ENCODE results near the gene IQSEC1.
"Not testable (repeated sequence)": the region's sequence is repeated elsewhere in the genome, so short reads cannot be mapped to it uniquely, and the experiment has no call there.

The IQSEC1 gene

DNA sequence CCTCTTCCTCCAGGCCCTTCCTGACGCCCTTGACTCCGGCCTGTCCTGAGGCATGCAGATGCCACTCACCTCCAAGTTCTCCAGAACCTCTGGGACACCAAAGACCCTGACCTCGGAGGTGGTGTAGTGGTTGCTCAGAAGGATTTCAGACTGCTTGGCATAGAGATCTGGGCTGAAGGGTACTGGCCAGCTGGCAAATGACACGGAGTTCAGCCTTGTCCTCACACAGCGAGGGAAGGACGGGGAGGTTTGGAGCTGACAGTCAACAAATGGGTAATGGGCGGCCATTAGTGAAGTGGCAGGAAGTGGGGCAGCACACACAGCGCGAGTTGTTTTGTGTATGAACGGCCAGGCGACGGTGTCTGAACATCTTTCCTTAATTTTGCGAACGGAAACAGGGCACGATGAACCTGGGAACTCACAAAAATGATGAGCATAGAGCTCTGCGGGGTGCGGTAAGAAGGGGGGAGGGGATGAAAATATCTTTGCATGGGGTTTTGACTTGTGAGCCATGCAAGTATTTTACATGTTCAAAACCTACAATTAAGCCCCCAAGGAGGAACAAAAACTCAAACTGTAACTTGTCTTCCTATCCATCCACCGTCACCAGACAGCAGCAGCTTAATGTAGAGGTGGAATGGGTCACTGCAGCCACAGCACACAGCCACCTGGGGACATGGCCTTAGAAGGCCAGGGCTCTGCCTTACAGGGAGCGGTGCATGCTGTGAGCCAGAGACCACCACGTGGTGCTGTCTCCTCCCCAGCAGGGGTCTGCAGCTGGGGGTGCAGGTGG is 188.2 kb downstream of the IQSEC1 start:
- DNase-seq = no peak

DNA sequence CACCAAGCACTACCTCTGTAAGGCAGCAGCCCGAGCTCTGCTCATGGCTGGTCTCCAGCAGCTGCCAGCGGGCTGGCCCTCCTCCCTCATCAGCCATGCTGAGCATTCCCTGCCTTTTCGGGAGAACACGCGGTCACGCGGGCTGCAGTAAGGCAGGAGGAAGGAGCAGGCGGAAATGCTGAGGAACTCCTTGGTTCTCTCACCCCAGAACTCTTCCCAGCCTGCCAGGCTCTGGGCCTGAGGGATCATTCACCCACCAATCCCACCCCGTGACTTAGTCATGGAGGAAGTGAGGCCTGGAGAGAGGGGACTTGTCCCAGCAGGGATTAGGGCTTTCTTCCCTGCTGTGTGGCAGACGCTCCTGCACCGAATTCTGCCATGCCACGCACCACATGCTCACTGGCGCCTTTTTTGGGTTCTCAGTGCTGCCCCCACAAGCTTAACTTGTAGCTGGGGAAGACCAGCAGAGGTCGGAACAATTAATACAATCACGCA is 189.0 kb downstream of the IQSEC1 start:
- no peak for DNase-seq

DNA sequence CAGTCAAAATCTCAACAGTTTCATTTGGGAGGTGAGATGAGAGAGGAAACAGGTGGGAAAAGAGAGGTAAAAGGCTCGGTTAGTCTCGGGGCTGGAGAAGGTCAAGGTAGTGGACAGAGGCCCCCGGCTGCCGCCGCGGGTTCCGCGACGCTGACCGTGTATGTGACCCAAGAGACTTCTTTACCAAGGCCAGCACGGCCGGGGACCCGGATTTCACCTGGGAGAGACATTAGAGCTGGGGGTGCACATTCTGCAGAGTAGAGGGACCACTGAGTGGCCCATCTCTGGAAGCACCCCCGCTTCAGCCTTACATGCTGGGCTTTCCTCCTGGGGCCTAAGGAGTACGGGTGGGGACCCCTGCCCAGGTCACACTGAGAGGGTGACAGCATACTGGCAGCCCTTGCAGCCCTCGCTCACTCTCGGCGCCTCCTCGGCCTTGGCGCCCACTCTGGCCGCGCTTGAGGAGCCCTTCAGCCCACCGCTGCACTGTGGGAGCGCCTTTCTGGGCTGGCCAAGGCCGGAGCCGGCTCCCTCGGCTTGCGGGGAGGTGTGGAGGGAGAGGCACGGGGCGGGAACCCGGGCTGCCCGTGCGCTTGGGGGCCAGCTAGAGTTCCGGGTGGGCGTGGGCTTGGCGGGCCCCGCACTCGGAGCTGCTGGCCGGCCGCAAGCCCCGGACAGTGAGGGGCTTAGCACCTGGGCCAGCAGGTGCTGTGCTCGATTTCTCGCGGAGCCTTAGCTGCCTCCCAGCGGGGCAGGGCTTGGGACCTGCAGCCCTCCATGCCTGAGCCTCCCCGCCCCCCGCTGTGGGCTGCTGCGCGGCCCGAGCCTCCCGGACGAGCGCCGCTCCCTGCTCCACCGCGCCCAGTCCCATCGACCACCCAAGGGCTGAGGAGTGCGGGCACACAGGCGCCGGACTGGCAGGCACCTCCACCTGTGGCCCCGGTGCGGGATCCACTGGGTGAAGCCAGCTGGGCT is 190.6 kb downstream of the IQSEC1 start:
- no peak for DNase-seq

GRCh38 chr3:12881858-12882257 is 191.4 kb downstream of the IQSEC1 start:
- not testable (repeated sequence) for DNase-seq

- peak; percentile 67 for DNase-seq
Observed at GRCh38 chr3:12879191-12879815, 193.9 kb downstream of the IQSEC1 start.

DNA sequence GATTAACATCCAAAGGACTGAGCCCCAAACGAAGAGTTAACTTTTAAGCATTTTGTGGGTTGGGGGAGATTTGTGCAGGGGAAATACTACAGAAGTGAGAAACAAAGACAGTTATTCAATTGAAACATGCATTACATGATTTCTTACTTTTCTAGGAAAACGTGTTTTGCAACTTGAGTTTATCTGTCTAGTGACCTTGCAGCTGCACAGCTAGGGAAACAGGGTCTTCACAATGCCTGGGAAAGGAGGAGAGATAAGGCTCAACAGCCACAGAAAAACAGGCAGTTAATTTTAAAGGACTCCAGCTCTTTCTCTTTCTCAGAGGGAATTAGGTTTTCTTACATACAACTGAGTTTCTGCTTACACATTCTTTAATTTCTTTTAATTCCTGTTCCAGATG is 194.5 kb downstream of the IQSEC1 start:
- peak; percentile 69 for DNase-seq

- peak; percentile 59 for DNase-seq
Observed at GRCh38 chr3:12878141-12878574, 195.1 kb downstream of the IQSEC1 start.

DNA sequence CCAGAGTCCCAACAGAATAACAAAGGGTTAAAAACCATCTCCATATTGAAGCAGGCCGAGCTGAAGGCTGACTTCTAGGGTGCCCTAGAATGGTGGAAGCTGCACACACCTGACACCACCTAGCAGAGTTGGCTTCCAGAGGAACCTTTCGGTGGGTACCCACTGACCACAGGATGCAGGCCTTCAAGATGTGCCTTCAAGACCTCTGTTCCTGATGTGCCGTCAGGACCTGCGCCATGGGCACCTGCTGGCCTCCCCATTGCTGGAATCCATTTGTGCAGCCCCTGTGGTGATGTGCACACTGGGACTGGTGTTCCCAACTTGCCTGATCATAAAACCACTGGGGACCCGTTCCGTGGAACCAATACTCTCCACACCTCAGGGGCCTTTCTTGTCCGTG is 196.2 kb downstream of the IQSEC1 start:
- no peak for DNase-seq

- peak; percentile 82 for DNase-seq
Observed at GRCh38 chr3:12875857-12876836, 197.1 kb downstream of the IQSEC1 start.

DNA sequence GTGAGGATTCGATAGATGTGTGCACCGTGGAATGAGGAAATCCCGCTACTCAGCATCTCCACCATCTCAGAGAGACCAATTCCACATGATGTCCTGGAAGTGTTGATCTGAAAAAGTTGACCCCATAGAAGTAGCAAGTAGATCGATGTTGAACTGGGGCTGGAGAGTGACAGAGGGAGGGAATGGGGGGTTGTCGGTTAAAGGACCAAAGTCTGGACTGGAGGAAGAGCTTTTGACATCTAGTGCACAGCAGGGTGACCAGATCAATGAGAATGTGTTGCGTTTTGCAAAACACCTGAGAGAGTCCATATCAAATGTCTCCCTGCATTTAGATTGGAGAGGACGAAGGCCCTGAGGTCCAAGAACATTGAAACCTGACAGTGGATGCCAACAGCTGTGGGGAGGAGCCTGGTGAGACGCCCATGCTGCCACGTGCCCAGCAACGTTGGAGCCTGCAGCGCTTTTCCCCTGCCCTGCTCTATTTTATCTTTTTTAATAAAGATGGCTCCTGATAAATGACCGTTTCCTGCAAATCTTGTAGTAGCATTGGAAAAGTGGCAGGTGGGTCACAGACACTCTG is 201.7 kb downstream of the IQSEC1 start:
- DNase-seq = no peak

- peak; percentile 45 for DNase-seq
Observed at GRCh38 chr3:12870942-12871341, 202.3 kb downstream of the IQSEC1 start.

- peak; percentile 66 for DNase-seq
Observed at GRCh38 chr3:12869035-12869621, 204.1 kb downstream of the IQSEC1 start.

DNA sequence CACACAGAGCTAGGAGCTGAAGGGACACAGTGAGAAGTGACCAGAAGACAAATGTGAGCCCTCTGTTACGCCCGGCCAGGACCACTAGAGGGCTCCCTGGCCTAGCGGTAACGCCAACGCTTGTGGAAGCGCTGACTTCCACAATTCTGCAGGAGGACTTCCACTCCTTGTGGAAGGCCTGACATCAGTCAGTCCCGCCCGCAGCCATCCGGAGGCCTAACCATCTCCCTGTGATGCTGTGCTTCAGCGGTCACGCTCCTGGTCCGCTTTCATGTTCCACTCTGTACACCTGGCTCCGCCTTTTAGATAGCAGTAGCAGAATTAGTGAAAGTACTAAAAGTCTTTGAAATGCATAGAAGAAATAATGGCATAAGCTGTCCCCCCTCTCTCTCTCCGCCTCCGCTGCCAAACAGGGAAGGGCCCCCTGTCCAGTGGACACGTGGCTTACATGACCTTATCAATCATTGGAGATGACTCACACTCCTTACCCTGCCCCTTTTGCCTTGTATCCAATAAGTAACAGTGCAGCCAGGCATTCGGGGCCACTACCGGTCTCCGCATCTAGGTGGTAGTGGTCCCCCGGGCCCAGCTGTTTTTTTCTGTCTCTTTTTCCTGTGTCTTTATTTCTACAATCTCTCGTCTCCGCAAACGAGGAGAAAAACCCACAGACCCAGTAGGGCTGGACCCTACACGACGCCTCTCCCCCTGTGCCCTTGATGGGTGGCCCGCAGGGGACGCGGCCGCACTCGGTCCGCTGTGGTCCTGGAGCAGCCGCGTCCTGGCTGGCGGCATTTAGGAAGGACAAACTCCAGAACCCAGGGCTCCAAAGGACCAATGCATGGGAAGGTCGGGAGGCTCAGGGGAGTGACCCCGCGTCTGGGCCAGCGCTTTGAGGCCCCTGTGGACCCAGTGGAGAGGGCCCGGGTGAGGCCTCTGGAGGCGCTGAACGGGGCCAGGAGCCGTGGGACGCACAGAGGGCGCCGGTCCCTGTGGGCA is 204.9 kb downstream of the IQSEC1 start:
- DNase-seq = peak; percentile 93

- DNase-seq = no peak
Observed at GRCh38 chr3:12866836-12867235, 206.4 kb downstream of the IQSEC1 start.

DNA sequence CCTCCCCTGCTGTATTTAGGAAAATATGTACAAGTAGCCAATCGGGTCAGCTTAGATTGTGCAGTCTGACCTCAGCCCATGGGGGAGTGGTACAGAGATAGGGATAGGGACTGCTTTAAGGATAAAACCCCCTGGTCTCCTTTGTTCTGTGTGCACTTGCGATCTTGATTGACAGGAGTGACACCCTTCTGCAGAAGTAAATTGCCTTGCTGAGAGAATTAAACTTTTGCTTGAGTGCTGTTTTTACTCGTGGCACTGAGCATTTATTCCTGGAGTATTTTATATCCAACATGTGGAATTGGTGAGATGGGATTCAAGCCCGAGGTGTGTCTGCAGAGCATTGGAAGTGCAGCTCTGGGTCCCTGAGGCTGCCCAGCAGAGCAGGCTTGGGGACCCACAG is 208.0 kb downstream of the IQSEC1 start:
- DNase-seq = no peak

GRCh38 chr3:12862387-12862786 is 210.8 kb downstream of the IQSEC1 start:
- DNase-seq = no peak

- no peak for DNase-seq
Observed at GRCh38 chr3:12861611-12862010, 211.6 kb downstream of the IQSEC1 start.

DNA sequence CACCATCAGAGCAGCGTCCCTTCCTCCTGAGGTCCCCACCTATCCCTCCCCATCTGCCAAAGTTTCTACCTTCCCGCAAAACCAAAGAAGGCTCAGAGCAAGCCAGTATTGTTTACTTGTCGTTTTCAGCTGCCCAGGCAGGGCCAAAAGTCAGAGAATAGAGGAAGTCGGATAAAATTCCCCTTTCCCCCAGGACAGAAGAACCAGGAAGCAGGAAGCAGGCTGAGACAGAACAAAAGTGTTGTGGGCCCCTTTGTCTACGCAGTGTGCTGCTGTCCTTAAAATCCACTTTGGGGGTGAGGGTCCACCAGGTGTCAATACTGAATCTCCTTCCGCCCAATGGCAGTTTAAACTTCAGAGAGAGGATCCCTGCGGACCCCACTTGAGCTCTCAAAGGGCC is 213.4 kb downstream of the IQSEC1 start:
- DNase-seq = no peak

- no peak for DNase-seq
Observed at GRCh38 chr3:12856626-12857025, 216.6 kb downstream of the IQSEC1 start.

DNA sequence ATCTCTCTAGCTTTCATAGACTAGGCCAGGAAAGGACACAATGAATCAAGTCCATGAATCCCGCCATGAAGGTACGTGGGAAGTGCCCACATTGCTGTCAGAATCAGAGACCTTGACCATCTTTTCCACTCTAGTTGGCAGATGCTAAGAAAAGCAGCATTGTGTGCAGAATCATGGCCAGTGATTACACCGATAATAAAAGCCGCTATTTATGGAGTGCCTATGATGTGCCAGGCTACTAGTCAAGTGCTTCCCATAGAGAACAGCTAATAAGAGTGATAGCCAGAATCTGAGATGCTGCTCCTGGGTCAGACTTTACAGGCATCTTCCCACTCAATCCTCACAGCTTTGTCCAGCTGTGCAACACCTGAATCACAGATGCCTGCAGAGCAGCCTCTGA is 218.7 kb downstream of the IQSEC1 start:
- no peak for DNase-seq

Measured in hematopoietic multipotent progenitor cell treated with erythropoietin and hydrocortisone succinate and interleukin-3 and kit ligand, for 6 days (in vitro differentiated cells).